Thoracic aorta (tissue), 2 donors: ENCODE results near the gene CD200R1L. TPM values are rescaled to one million over a fixed set of nuclear protein-coding genes. Genes with fewer than 3 reads are reported as not detected.

Experiments
- ATAC-seq: fragments of 150-250 bp; one replicate; pipeline ENCODE4 v1.8.0; 2017; ENCODE audit warnings: low read depth; ENCODE audit not compliant: insufficient number of reproducible peaks, low FRiP score
- DNase-seq: peaks from one replicate; pipeline ENCODE4 v3.0.0-alpha.2; 2020; ENCODE audit warnings: low spot score
- H3K27ac ChIP-seq, 2 donors: fragments of 200-600 bp; sonication (generic); 1 replicate in 1 of 2; 2 replicates in 1 of 2; pipeline ENCODE4 v1.5.1; 2016; ENCODE audit warnings: mild to moderate bottlenecking in 2 of 2, moderate library complexity in 2 of 2
- H3K27me3 ChIP-seq: fragments of 200-600 bp; sonication (generic); replicated peaks from 2 replicates; pipeline ENCODE4 v1.6.0; 2016; ENCODE audit warnings: mild to moderate bottlenecking; ENCODE audit not compliant: insufficient read depth
- H3K36me3 ChIP-seq: fragments of 200-600 bp; sonication (generic); one replicate; pipeline ENCODE4 v1.5.1; 2016
- H3K4me1 ChIP-seq, 2 donors: fragments of 200-600 bp; sonication (generic); 1 replicate in 1 of 2; 2 replicates in 1 of 2; pipeline versions ENCODE4 v1.5.1 to v1.6.0; 2016; ENCODE audit warnings: low read depth in 2 of 2, mild to moderate bottlenecking in 1 of 2; ENCODE audit not compliant: control insufficient read depth in 1 of 2
- H3K4me3 ChIP-seq: fragments of 200-600 bp; sonication (generic); 2 replicates; pipeline ENCODE4 v1.5.1; 2016; ENCODE audit warnings: mild to moderate bottlenecking
- H3K9me3 ChIP-seq: fragments of 200-600 bp; sonication (generic); 2 replicates; pipeline ENCODE4 v1.5.1; 2016
- CTCF ChIP-seq: fragments of 200-600 bp; sonication (generic); IDR thresholded peaks from one replicate; pipeline ENCODE4 v1.5.1; 2019; ENCODE audit warnings: antibody characterized with exemption
- total RNA-seq, 2 donors: library from RNA; depleted of rRNA; stranded (reverse); fragments of >200 nt; gene quantifications; one replicate each; pipeline versions ENCODE4 v1.1.0 to v1.2.3, GENCODE V29; 2016

Gene CD200R1L
- total RNA-seq, 2 donors from 2014 or later: not detected

DNA sequence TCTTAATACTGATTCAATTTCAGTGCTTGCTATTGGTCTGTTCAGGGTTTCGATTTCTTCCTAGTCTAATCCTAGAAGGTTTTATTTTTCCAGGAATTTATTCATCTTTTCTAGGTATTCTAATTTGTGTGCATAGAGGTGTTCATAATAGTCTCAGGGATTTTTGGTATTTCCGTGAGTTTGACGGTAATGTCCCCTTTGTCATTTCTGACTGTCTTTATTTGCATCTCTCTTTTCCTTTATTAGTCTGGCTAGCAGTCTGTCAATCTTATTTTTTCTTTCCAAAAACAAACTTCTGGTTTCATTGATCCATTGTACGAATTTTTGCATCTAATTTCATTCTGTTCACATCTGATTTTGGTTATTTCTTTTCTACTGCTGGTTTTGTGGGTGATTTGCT lies 35.2 kb upstream of the CD200R1L start:
- Histone ChIP-seq H3K27me3 (no peaks in the 10 kb centered on the region), H3K4me1 (no peaks in the 10 kb centered on the region), H3K36me3 (no peaks in the 10 kb centered on the region), H3K4me3 (no peak overlapping the region), H3K9me3 (no peaks in the 10 kb centered on the region), H3K27ac (no peak overlapping the region)
- no peak for DNase-seq
- ATAC-seq: no peak
- TF ChIP-seq CTCF: no peak

GRCh38 chr3:112875561-112875960 lies 28.9 kb upstream of the CD200R1L start:
- Histone ChIP-seq H3K4me1 (no peaks in the 10 kb centered on the region), H3K27ac (no peak overlapping the region), H3K9me3 (peaks cover under 1% of the 10 kb centered on the region), H3K4me3 (no peak overlapping the region), H3K27me3 (no peaks in the 10 kb centered on the region), H3K36me3 (no peaks in the 10 kb centered on the region)
- DNase-seq (no peak), ATAC-seq (no peak)
- no peak for TF ChIP-seq CTCF

GRCh38 chr3:112874725-112875124 lies 28.1 kb upstream of the CD200R1L start:
- no peak overlapping the region for H3K4me3 ChIP-seq
- ATAC-seq: no peak
- no peak for TF ChIP-seq CTCF
- no peak for DNase-seq
- H3K36me3 ChIP-seq: no peaks in the 10 kb centered on the region
- no peak overlapping the region for H3K27ac ChIP-seq
- no peaks in the 10 kb centered on the region for H3K4me1 ChIP-seq
- peaks cover 9% of the 10 kb centered on the region for H3K9me3 ChIP-seq
- H3K27me3 ChIP-seq: no peaks in the 10 kb centered on the region

DNA sequence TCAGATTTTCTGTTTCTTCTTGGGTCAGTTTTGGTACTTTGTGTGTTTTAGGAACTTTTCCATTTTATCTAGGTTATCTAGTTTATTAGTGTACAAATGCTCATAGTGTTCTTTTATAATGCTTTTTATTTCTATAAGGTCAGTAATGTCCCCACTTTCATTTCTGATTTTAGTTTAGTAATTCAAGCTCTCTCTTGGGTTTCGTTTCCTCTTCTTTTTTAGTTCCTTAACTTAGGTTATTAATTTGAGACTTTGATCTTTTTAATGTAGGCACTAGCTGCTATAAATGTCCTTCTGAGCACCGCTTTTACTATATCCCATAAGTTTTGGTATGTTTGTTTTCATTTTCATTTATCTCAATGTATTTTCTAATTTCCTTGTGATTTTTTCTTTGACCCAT lies 27.0 kb upstream of the CD200R1L start:
- no peaks in the 10 kb centered on the region for H3K27me3 ChIP-seq
- H3K36me3 ChIP-seq: no peaks in the 10 kb centered on the region
- no peaks in the 10 kb centered on the region for H3K4me1 ChIP-seq
- H3K27ac ChIP-seq: no peak overlapping the region
- no peak for ATAC-seq
- no peak overlapping the region for H3K4me3 ChIP-seq
- peaks cover 9% of the 10 kb centered on the region for H3K9me3 ChIP-seq
- no peak for DNase-seq
- no peak for TF ChIP-seq CTCF

GRCh38 chr3:112871735-112872134 lies 25.1 kb upstream of the CD200R1L start:
- Histone ChIP-seq H3K27ac (no peak overlapping the region), H3K9me3 (peaks cover 9% of the 10 kb centered on the region), H3K4me1 (no peaks in the 10 kb centered on the region), H3K27me3 (no peaks in the 10 kb centered on the region), H3K4me3 (no peak overlapping the region), H3K36me3 (no peaks in the 10 kb centered on the region)
- DNase-seq (no peak), ATAC-seq (no peak)
- no peak for TF ChIP-seq CTCF
